Measurements from ENCODE around the gene ACACB. TPM values are rescaled to one million over a fixed set of nuclear protein-coding genes. Genes with fewer than 3 reads are reported as not detected.
"Not testable (repeated sequence)": the region's sequence is repeated elsewhere in the genome, so short reads cannot be mapped to it uniquely, and the experiment has no call there.

The ACACB gene
- total RNA-seq, 4 donors from 2014 or later = 69.5 to 132 (median 93.6) TPM

- peak overlapping the region; percentile 38 to 76 (median 70) for H3K27ac ChIP-seq
- 72 to 74% methylated on average over 6 to 7 of the region's 7 CpGs for WGBS, 2 donors (ENCODE audit: low coverage in 1 of 2)
- H3K36me3 ChIP-seq = peaks cover 0 to 51% (median 19%) of the 10 kb centered on the region in 4 donors
Measured at GRCh38 chr12:109170324-109170723, 53.9 kb downstream of the ACACB start.

GRCh38 chr12:109172787-109173186 is 56.4 kb downstream of the ACACB start:
- intact Hi-C loops (cut with DNase I; ENCODE audit: low total_unique reads); DNase-seq; H3K9me3 ChIP-seq; H3K4me3 ChIP-seq; H3K27me3 ChIP-seq; H3K27ac ChIP-seq; in situ Hi-C loops (cut with MboI; ENCODE audit: low pct_ligation_motif_present in 1 of 4, low pct_unique_long_range_greater_than_20kb in 1 of 4, low sequenced_read_pairs in 3 of 4): not testable (repeated sequence)
- Histone ChIP-seq H3K36me3 (peaks cover 0 to 44% (median 19%) of the 10 kb centered on the region in 4 donors), H3K4me1 (peaks cover 0 to 11% (median 2%) of the 10 kb centered on the region in 4 donors)
- 97 to 100% methylated on average over 4 to 6 of the region's 6 CpGs for WGBS, 2 donors (ENCODE audit: low coverage in 1 of 2)

More at GRCh38 chr12:109170324-109170723, 53.9 kb downstream of the ACACB start:
- no peak for DNase-seq
- Histone ChIP-seq H3K27me3 (no peaks in the 10 kb centered on the region), H3K9me3 (no peaks in the 10 kb centered on the region), H3K4me3 (no peak overlapping the region), H3K4me1 (peaks cover 0 to 11% (median 2%) of the 10 kb centered on the region in 4 donors)
- in situ Hi-C loops (cut with MboI; ENCODE audit: low pct_ligation_motif_present in 1 of 4, low pct_unique_long_range_greater_than_20kb in 1 of 4, low sequenced_read_pairs in 3 of 4) (no loop called here), intact Hi-C loops (cut with DNase I; ENCODE audit: low total_unique reads) (no loop called here)
- TF ChIP-seq EP300 (IDR thresholded peaks at IDR 0.05; ENCODE audit: low read depth) (no peak), POLR2AphosphoS5 (IDR thresholded peaks at IDR 0.05) (no peak), POLR2A (IDR thresholded peaks at IDR 0.05) (no peak), CTCF (IDR thresholded peaks at IDR 0.05) (no peak)

- DNase-seq = no peak
- Histone ChIP-seq H3K27me3 (no peaks in the 10 kb centered on the region), H3K9me3 (no peaks in the 10 kb centered on the region), H3K4me1 (peaks cover 0 to 11% (median 2%) of the 10 kb centered on the region in 4 donors), H3K27ac (no peak overlapping the region), H3K4me3 (no peak overlapping the region), H3K36me3 (peaks cover 0 to 44% (median 20%) of the 10 kb centered on the region in 4 donors)
- intact Hi-C loops (cut with DNase I; ENCODE audit: low total_unique reads) (no loop called here), in situ Hi-C loops (cut with MboI; ENCODE audit: low pct_ligation_motif_present in 1 of 4, low pct_unique_long_range_greater_than_20kb in 1 of 4, low sequenced_read_pairs in 3 of 4) (no loop called here)
- TF ChIP-seq POLR2AphosphoS5 (IDR thresholded peaks at IDR 0.05) (no peak), POLR2A (IDR thresholded peaks at IDR 0.05) (no peak), CTCF (IDR thresholded peaks at IDR 0.05) (no peak), EP300 (IDR thresholded peaks at IDR 0.05; ENCODE audit: low read depth) (no peak)
- 96 to 98% methylated on average over 10 to 17 of the region's 17 CpGs for WGBS, 2 donors (ENCODE audit: low coverage in 1 of 2)
Measured at GRCh38 chr12:109173443-109174240, 57.3 kb downstream of the ACACB start.

GRCh38 chr12:109174468-109174867 is 58.1 kb downstream of the ACACB start:
- Histone ChIP-seq H3K4me3 (no peak overlapping the region), H3K9me3 (no peaks in the 10 kb centered on the region), H3K36me3 (peaks cover 0 to 52% (median 24%) of the 10 kb centered on the region in 4 donors), H3K4me1 (peaks cover 0 to 7% (median 2%) of the 10 kb centered on the region in 4 donors), H3K27me3 (no peaks in the 10 kb centered on the region), H3K27ac (no peak overlapping the region)
- 97 to 100% methylated on average over 1 of the region's 1 CpG for WGBS, 2 donors (ENCODE audit: low coverage in 1 of 2)
- DNase-seq = no peak
- intact Hi-C loops (cut with DNase I; ENCODE audit: low total_unique reads) = no loop called here
- in situ Hi-C loops (cut with MboI; ENCODE audit: low pct_ligation_motif_present in 1 of 4, low pct_unique_long_range_greater_than_20kb in 1 of 4, low sequenced_read_pairs in 3 of 4) = no loop called here
- TF ChIP-seq EP300 (IDR thresholded peaks at IDR 0.05; ENCODE audit: low read depth) (no peak), CTCF (IDR thresholded peaks at IDR 0.05) (no peak), POLR2AphosphoS5 (IDR thresholded peaks at IDR 0.05) (no peak), POLR2A (IDR thresholded peaks at IDR 0.05) (no peak)
